ENCODE results near the gene CEP83.

DNA sequence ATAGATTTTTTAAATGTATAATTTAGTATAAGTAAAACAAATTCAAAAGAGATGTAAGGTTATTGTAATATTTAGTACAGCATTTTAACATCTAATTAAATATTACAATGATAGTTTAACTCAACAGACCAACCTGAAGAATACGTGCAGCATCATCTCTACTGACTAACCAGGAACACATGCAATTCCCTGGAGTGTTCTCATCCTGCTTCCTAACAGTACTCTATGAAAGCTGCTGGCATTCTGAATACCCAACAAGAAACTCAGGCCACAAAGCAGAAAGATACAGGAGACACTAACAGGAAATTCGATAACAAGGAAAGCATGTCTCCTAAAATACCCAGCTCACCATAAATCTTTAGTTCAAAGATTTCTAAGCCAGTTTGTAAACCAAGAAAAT lies 58.3 kb downstream of the CEP83 start:
- TF ChIP-seq POLR2A (IDR thresholded peaks at IDR 0.05) (no peak), EP300 (IDR thresholded peaks at IDR 0.05) (no peak)
- TF ChIP-seq, protein P1, sequence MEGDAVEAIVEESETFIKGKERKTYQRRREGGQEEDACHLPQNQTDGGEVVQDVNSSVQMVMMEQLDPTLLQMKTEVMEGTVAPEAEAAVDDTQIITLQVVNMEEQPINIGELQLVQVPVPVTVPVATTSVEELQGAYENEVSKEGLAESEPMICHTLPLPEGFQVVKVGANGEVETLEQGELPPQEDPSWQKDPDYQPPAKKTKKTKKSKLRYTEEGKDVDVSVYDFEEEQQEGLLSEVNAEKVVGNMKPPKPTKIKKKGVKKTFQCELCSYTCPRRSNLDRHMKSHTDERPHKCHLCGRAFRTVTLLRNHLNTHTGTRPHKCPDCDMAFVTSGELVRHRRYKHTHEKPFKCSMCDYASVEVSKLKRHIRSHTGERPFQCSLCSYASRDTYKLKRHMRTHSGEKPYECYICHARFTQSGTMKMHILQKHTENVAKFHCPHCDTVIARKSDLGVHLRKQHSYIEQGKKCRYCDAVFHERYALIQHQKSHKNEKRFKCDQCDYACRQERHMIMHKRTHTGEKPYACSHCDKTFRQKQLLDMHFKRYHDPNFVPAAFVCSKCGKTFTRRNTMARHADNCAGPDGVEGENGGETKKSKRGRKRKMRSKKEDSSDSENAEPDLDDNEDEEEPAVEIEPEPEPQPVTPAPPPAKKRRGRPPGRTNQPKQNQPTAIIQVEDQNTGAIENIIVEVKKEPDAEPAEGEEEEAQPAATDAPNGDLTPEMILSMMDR (IDR thresholded peaks at IDR 0.05) = no peak
